Erythroblast (primary cell): Measurements from ENCODE around the gene C2orf68.

Source experiments
- GATA1 ChIP-seq: IDR thresholded peaks from 2 replicates; pipeline ENCODE4 v1.6.1; 2011; ENCODE audit warnings: low read depth, mild to moderate bottlenecking, control low read depth, low read length, moderate library complexity
- POLR2A ChIP-seq: IDR thresholded peaks from 2 replicates; pipeline ENCODE4 v1.6.1; 2011; ENCODE audit warnings: mild to moderate bottlenecking, low read length

GRCh38 chr2:85594715-85595300, 17.1 kb downstream of the C2orf68 start:
- no peak for TF ChIP-seq POLR2A
- no peak for TF ChIP-seq GATA1
